VCaP (cell line): Measurements from ENCODE around the gene OR2V1.

Experiments
- H3K27ac ChIP-seq: fragments of 450-650 bp; 2 replicates; pipeline ENCODE4 v1.5.1; 2017
- CTCF ChIP-seq: fragments of 450-650 bp; conservative IDR thresholded peaks from 2 replicates; pipeline ENCODE4 v1.5.1; 2017; ENCODE audit warnings: mild to moderate bottlenecking, moderate library complexity

The OR2V1 gene

GRCh38 chr5:181087309-181087708 is 43.7 kb downstream of the OR2V1 start:
- TF ChIP-seq CTCF, result no peak
- H3K27ac ChIP-seq, result no peak overlapping the region

- H3K27ac ChIP-seq, result no peak overlapping the region
- no peak for TF ChIP-seq CTCF
Measured at GRCh38 chr5:181086884-181087205, 44.1 kb downstream of the OR2V1 start.

GRCh38 chr5:181086026-181086883 is 44.7 kb downstream of the OR2V1 start:
- H3K27ac ChIP-seq, result no peak overlapping the region
- TF ChIP-seq CTCF, result no peak

- TF ChIP-seq CTCF, result no peak
Measured at GRCh38 chr5:181084621-181085195, 46.3 kb downstream of the OR2V1 start.

GRCh38 chr5:181081989-181082388 is 49.0 kb downstream of the OR2V1 start:
- TF ChIP-seq CTCF, result no peak
- no peak overlapping the region for H3K27ac ChIP-seq

More at GRCh38 chr5:181084621-181085195, 46.3 kb downstream of the OR2V1 start:
- H3K27ac ChIP-seq, result no peak overlapping the region

- no peak overlapping the region for H3K27ac ChIP-seq
- no peak for TF ChIP-seq CTCF
Measured at GRCh38 chr5:181076920-181077319, 54.0 kb downstream of the OR2V1 start.
